NOMO-1 treated with dmso at 0.1 percent for 144 hours (cell line): Measurements from ENCODE around the gene KRT15.
"Not testable (repeated sequence)": the region's sequence is repeated elsewhere in the genome, so short reads cannot be mapped to it uniquely, and the experiment has no call there.

ENCODE experiments used
- DNase-seq: peaks from one replicate; lab custom pipeline; 2025; ENCODE audit not compliant: unreplicated experiment; lab: John Stamatoyannopoulos, UW

The KRT15 gene

GRCh38 chr17:41544491-41544892 is 25.8 kb upstream of the KRT15 start:
- no peak for DNase-seq

GRCh38 chr17:41542786-41543185 is 24.1 kb upstream of the KRT15 start:
- DNase-seq, result not testable (repeated sequence)

- DNase-seq, result no peak
These were observed 23.7 kb upstream of the KRT15 start for GRCh38 chr17:41542357-41542756.

GRCh38 chr17:41540921-41541625 is 22.4 kb upstream of the KRT15 start:
- DNase-seq, result no peak

- DNase-seq, result no peak
These were observed 21.4 kb upstream of the KRT15 start for GRCh38 chr17:41539979-41540701.

GRCh38 chr17:41539071-41539492 is 20.4 kb upstream of the KRT15 start:
- no peak for DNase-seq

GRCh38 chr17:41538565-41538991 is 19.9 kb upstream of the KRT15 start:
- no peak for DNase-seq

- no peak for DNase-seq
These were observed 19.3 kb upstream of the KRT15 start for GRCh38 chr17:41537990-41538389.

- DNase-seq, result no peak
These were observed 18.9 kb upstream of the KRT15 start for GRCh38 chr17:41537614-41537954.

GRCh38 chr17:41536741-41537613 is 18.3 kb upstream of the KRT15 start:
- no peak for DNase-seq

GRCh38 chr17:41535764-41536481 is 17.2 kb upstream of the KRT15 start:
- no peak for DNase-seq

GRCh38 chr17:41534899-41535546 is 16.3 kb upstream of the KRT15 start:
- DNase-seq, result no peak

- DNase-seq, result no peak
These were observed 14.9 kb upstream of the KRT15 start for GRCh38 chr17:41533613-41534012.

GRCh38 chr17:41532947-41533570 is 14.4 kb upstream of the KRT15 start:
- DNase-seq, result no peak

GRCh38 chr17:41531993-41532392 is 13.3 kb upstream of the KRT15 start:
- no peak for DNase-seq

- DNase-seq, result no peak
These were observed 11.7 kb upstream of the KRT15 start for GRCh38 chr17:41530062-41531048.

- no peak for DNase-seq
These were observed 10.8 kb upstream of the KRT15 start for GRCh38 chr17:41529491-41529915.

GRCh38 chr17:41528959-41529353 is 10.3 kb upstream of the KRT15 start:
- DNase-seq, result no peak
